GM18951 (cell line): ENCODE measurements around the gene CFLAR.
A peak's percentile ranks its signal among the peaks of the same experiment; 100 is the strongest.

Experiments used
- POLR2A ChIP-seq: IDR thresholded peaks from 4 replicates; pipeline ENCODE4 v1.6.1; 2011; ENCODE audit warnings: mild to moderate bottlenecking; ENCODE audit not compliant: insufficient read length, insufficient read depth; ENCODE audit errors: extremely low read depth
- in situ Hi-C: fragments of 300-500 bp; cut with MboI; formaldehyde crosslinking; loops from one replicate; pipeline ENCODE4 v1.12.0; 2022; ENCODE audit warnings: low sequenced_read_pairs, mixed read lengths, inconsistent platforms; ENCODE audit not compliant: unreplicated experiment

Gene CFLAR

DNA sequence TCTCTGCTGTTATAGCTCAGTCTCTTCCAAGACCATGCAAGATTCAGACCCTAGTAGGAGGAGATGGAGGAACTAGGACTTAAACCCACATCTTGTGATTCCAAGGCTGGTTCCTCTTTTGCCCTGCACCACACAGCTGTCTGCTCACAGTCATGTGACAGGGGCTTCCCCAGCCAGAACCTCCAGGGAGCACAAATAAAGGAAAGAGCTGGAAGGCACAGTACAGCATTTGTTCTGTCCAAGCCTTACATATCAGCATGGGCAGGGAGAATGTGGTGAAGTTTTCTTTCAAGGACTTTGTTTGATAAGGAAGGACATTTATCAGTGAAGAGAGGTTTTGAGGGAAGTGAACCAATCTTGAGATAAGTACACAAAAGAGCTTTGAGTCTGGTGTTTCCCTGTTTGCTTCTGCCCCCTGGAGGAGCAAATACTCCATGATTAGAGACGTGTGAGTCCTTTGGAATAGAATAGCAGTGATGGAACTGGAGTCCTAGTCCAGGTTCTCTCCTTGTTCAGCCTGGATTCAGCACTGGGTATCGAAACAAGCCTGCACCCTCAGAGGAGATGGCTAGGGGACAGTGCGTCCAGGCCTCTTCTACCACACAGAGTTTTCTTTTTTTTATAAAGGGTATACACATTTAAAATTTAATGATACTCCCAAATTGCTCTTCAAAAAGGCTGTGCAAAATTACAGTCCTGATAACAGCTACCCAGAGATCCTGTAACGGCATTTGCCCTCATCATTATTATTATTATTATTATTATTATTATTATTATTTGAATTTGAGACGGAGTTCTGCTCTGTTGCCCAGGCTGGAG, 42.4 kb downstream of the CFLAR start:
- in situ Hi-C loops, result no loop called here

DNA sequence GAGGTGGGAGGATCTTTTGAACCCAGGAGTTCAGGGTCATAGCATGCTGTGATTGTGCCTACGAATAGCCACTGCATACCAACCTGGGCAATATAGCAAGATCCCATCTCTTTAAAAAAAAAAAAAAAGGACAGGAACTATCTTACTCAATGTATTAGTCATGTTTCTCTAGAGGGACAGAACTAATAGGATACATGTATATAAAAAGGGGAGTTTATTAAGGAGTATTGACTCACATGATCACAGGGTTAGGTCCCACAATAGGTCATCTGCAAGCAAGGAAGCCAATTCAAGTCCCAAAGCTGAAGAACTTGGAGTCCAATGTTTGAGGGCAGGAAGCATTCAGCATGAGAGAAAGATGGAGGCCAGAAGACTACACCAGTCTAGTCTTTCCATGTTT, 48.2 kb downstream of the CFLAR start:
- TF ChIP-seq POLR2A, result no peak
- in situ Hi-C loops, result no loop called here

More for the DNA sequence above, 42.4 kb downstream of the CFLAR start:
- no peak for TF ChIP-seq POLR2A

DNA sequence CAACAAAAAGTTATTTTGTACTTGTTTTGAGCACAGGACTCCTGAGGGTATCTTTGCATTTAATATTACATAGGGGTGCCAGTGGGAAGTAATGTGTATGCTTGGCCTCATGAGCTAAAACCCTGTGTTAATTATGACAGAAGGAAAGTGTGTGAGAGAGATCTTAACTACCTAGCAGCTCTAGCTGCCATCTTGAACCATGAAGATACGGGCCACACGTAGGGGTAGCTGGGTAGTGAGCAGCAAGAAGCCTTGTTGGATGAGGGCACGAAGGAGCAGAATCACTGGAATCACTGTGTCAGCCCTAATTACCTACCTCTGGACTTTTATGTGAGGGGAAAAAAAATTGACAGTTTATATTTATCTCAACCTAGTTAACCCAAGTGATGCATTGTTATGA, 51.6 kb downstream of the CFLAR start:
- in situ Hi-C loops, result loop anchor here (5.0 kb wide), 1 partner anchor 270 kb away; no protein-coding TSS in a partner anchor
- no peak for TF ChIP-seq POLR2A

DNA sequence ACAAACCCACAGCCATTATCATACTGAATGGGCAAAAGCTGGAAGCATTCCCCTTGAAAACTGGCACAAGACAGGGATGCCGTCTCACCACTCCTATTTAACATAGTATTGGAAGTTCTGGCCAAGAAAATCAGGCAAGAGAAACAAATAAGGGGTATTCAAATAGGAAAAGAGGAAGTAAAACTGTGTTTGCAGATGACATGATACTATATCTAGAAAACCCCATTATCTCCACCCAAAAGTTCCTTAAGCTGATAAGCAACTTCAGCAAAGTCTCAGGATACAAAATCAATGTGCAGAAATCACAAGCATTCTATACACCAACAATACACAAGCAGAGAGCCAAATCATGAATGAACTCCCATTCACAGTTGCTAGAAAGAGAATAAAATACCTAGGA, 52.5 kb downstream of the CFLAR start:
- in situ Hi-C loops, result loop anchor here (5.0 kb wide), 1 partner anchor 271 kb away; no protein-coding TSS in a partner anchor

DNA sequence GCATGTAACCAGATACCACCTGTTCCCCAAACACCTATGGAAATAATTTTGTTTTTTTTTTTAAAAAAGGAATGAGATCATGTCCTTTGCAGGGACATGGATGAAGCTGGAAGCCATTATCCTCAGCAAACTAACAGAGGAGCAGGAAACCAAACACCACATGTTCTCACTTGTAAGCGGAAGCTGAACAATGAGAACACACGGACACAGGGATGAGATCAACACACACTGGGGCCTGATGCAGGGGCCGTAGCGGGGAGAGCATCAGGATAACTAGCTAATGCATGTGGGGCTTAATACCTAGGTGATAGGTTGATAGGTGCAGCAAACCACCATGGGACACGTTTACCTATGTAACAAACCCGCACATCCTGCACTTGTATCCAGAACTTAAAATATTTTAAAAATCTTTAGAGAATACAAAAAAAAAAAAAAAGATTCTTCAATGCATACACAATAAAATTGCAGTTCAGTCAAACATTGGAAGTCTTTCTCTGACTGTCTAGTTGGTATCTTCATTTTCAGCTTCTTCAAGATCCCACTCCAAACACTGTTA, 55.4 kb downstream of the CFLAR start:
- no peak for TF ChIP-seq POLR2A
- in situ Hi-C loops, result no loop called here

DNA sequence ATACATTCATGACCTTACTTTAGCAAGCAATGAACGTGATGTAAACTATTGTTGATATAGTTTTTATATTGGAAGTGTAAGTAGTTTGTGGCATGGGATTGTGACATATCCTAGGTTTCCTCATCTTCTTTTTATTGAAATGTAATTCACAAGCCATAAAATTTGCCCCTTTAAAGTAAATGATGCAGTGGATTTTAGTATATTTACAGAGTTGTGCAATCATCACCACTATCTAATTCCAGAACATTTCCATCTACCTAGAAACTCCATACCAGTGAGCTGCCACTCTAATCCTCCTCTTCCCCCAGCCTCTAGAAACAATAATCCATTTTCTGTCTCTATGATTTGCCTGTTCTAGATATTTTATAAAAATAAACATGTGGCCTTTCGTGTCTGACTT, 56.3 kb downstream of the CFLAR start:
- in situ Hi-C loops, result no loop called here

DNA sequence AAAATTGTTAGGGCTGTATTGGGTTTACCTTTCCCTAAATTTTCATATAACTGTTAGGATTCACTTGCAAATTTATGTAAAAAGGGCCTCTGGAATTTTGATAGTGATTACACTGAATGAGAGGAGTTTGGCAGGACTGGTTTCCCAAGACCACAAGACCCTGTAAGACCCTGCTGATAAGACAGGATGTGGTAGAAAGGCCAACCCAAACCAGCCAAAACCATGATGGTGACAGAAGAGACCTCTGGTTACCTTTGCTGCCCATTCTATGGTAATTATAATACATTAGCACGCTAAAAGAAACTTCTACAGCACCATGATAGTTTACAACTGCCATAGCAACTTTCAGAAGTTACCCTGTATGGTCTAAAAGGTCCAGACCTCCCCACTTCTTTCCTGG, 58.7 kb downstream of the CFLAR start:
- in situ Hi-C loops, result loop anchor here (25.0 kb wide), 1 partner anchor 462 kb away; no protein-coding TSS in a partner anchor
- TF ChIP-seq POLR2A, result no peak

More for the DNA sequence above, 56.3 kb downstream of the CFLAR start:
- TF ChIP-seq POLR2A, result no peak

DNA sequence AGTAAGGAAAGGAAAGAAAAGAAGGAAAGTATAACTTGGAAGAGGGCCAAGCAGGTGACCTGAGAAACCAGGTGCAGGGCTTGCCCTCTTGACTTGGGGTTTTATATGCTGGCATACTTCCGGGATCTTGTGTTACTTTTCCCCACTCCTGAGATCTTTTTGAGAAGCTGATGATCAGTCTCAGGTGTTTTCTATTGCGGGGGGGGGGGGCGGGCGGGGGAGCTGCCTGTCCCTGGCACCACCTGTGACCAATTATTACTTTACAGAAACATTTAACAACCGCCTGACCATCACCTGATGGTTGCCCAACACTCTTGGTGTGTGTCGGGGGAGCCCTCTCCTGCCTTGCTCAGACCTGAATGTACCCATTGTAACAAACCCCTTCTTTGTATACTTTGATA, 60.1 kb downstream of the CFLAR start:
- no peak for TF ChIP-seq POLR2A
- in situ Hi-C loops, result loop anchor here (25.0 kb wide), 1 partner anchor 464 kb away; no protein-coding TSS in a partner anchor

DNA sequence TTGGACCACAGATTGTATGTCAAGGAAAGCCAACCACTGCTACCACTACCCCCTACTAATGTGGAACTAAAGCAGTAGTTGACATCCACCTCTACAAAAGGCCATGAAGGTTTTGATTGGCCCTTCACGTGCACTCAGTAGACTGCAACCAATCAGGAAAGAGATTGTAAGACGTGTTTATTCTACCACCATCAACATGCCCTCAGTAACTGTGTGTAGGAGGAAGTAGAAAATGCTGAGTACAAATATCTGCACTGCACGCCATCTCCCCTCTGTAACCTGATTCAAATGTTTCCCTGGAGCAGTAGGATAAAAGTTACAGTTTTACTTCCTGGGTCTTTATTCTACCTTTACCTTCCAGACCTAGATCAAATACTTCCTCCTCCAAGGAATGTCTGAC, 64.0 kb downstream of the CFLAR start:
- in situ Hi-C loops, result loop anchor here (25.0 kb wide), 1 partner anchor 468 kb away; no protein-coding TSS in a partner anchor
- no peak for TF ChIP-seq POLR2A

DNA sequence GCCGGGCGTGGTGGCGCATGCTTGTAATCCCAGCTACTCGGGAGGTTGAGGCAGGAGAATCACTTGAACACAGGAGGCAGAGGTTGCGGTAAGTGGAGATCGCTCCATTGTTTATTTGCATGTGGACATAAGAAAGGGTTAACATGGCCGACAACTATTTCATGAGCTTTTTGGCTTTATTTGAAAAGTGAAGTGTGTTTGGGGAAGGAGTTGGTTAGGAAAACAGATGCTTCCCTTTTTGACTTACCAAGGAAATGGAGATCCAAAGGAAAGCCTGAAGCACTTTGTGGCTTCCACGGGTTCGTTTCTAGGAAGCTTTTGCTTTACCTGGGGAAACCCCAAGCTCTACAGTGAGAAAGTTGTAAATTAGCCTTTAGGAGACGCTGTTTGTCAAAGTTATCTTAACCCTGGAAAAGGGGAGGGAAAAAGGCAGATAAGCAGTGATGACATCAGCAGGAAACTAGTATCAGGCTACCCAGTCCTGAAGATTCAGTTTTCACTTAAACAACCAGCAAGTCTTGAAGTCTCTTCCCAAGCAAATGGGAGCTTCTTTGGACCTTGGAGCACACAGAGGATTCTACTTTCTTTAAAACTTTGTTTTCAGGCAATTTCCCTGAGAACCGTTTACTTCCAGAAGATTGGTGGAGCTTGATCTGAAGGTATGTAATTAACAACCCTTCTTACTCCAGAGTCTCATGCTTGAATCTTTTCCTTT, 66.8 kb downstream of the CFLAR start, which contains the start of gene CASP10:
TSS of gene CASP10 (plus strand) at position 492 of the 715 bp plus-strand sequence. CDS start 2,637 bp downstream, outside the sequence.
- in situ Hi-C loops, result loop anchor here (25.0 kb wide), 1 partner anchor 471 kb away; no protein-coding TSS in a partner anchor
- TF ChIP-seq POLR2A, result peak; percentile 44

DNA sequence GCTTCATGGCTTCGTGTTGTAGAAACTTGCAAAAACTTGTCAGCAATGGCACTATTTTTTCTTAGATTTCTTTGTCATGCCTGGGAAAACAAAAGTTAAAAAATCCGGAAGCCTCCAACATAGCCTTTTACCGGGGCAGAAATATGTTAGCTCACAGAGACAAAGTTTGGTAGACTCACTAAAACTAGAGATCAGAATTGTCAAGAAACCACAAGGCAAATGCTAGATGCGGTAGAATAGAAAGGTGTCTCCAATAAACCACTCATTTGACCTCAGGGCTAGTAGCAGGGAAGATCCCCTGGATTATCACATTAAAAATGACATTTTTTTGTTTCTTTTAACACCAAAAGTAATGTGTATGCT, 67.4 kb downstream of the CFLAR start:
- TF ChIP-seq POLR2A, result no peak
- in situ Hi-C loops, result loop anchor here (25.0 kb wide), 1 partner anchor 471 kb away; no protein-coding TSS in a partner anchor

DNA sequence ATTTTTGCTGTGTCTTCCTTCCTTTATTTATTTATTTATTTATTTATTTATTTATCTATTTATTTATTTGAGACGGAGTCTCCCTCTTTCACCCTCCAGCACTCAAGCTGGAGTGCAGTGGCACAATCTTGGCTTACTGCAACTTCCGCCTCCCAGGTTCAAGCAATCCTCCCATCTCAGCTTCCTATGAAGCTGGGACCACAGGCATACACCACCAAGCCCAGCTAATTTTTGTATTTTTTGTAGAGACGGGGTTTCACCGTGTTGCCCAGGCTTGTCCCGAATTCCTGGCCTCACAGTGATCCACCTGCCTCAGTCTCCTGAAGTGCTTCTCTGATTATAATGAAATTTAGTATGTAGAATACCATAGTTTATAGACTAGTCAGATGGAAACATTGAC, 67.9 kb downstream of the CFLAR start:
- in situ Hi-C loops, result loop anchor here (25.0 kb wide), 1 partner anchor 472 kb away; no protein-coding TSS in a partner anchor

DNA sequence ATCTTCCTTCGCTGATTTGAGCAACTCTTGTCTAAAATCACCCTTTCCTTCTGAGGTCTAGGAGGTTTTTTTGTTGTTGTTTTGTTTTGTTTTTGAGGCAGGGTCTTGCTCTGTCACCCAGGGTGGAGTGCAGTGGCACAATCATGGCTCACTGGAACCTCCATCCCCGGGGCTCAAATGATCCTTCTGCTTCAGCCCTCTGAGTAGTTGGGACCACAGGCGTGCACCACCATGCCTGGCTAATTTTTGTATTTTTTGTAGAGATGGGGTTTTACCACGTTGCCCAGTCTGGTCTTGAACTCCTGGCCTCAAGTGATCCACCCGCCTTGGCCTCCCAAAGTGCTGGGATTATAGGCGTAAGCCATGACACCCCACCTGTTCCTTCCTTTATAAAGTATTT, 68.3 kb downstream of the CFLAR start:
- in situ Hi-C loops, result loop anchor here (25.0 kb wide), 1 partner anchor 472 kb away; no protein-coding TSS in a partner anchor
